ENCODE results near the gene PRKACB. TPM values are rescaled to one million over a fixed set of nuclear protein-coding genes. Genes with fewer than 3 reads are reported as not detected.

PRKACB gene
- total and polyA plus RNA-seq, 2 of the 8 experiments (the other 6 are each of a cell fraction or from before 2014, with no cell fraction given): 7.8 to 31.0 TPM

GRCh38 chr1:84159533-84160240, 15.6 kb downstream of the PRKACB start:
- Histone ChIP-seq H4K5ac (ENCODE audit: insufficient read length, low read depth, low read length) (no peak overlapping the region), H3K9me3 (ENCODE audit: insufficient read depth in 2 of 2, low read depth in 1 of 2, low read length in 1 of 2) (no peaks in the 10 kb centered on the region), H3K4me1 (replicated peaks in 1 of 4; ENCODE audit: control insufficient read depth in 3 of 4, insufficient read depth in 4 of 4, low read length in 3 of 4) (no peaks in the 10 kb centered on the region; a peak in 1 of 7 replicates), H2AK5ac (ENCODE audit: low read depth, low read length) (no peak overlapping the region), H3K79me1 (ENCODE audit: low read depth, low read length) (no peaks in the 10 kb centered on the region), H2BK12ac (ENCODE audit: low read depth, low read length) (no peak overlapping the region), H3K23me2 (ENCODE audit: low read depth, low read length) (no peaks in the 10 kb centered on the region), H3K9ac (replicated peaks in 1 of 4; ENCODE audit: extremely low read depth in 1 of 4, low read depth in 3 of 4, low read length in 3 of 4) (no peak overlapping the region), H4K91ac (replicated peaks; ENCODE audit: insufficient read length, low read length) (no peak overlapping the region), H3K79me2 (ENCODE audit: control insufficient read depth in 1 of 2, insufficient read depth in 2 of 2, low read length in 2 of 2) (peaks cover 0 to 2% of the 10 kb centered on the region in 2 experiments; a peak in 1 of 4 replicates), H3K56ac (replicated peaks; ENCODE audit: insufficient read length, low read depth, low read length) (no peak overlapping the region), H3K27me3 (replicated peaks in 1 of 4; ENCODE audit: control insufficient read depth in 3 of 4, extremely low read depth in 1 of 4, insufficient read depth in 3 of 4, low read length in 3 of 4) (no peaks in the 10 kb centered on the region), H3K14ac (ENCODE audit: insufficient read length) (no peak overlapping the region), H3K27ac (ENCODE audit: low read depth, low read length) (no peak overlapping the region), H3K36me3 (ENCODE audit: control insufficient read depth in 2 of 4, insufficient read depth in 4 of 4, low read length in 3 of 4) (no peaks in the 10 kb centered on the region; a peak in 1 of 8 replicates), H3K4ac (replicated peaks; ENCODE audit: insufficient read length, low read depth, low read length) (no peak overlapping the region), H2BK20ac (ENCODE audit: low read length) (no peak overlapping the region), H2AFZ (ENCODE audit: low read length) (no peak overlapping the region), H3K4me3 (ENCODE audit: extremely low read depth in 1 of 4, insufficient read depth in 2 of 4, low read depth in 3 of 4, low read length in 4 of 4) (no peak overlapping the region), H3K4me2 (ENCODE audit: insufficient read depth in 1 of 2, low read depth in 2 of 2, low read length in 2 of 2) (no peak overlapping the region), H3K18ac (ENCODE audit: extremely low read depth, low read length) (no peak overlapping the region), H4K20me1 (replicated peaks in 1 of 2; ENCODE audit: control insufficient read depth in 1 of 2, insufficient read depth in 2 of 2, low read length in 2 of 2) (no peaks in the 10 kb centered on the region), H2BK120ac (replicated peaks; ENCODE audit: low read depth, low read length) (no peak overlapping the region), H4K8ac (ENCODE audit: extremely low read depth, insufficient read depth, low read length) (no peak overlapping the region), H3K23ac (ENCODE audit: insufficient read length) (no peak overlapping the region), H2BK5ac (ENCODE audit: low read depth, low read length) (no peak overlapping the region), H2BK15ac (ENCODE audit: low read length) (no peak overlapping the region)
- WGBS, 2 experiments (ENCODE audit: extremely low coverage in 1 of 2, insufficient coverage in 1 of 2, insufficient read length in 1 of 2, insufficient replicate concordance in 2 of 2, low coverage in 1 of 2, low lambda C conversion rate in 2 of 2, missing lambda C conversion rate in 1 of 2): 90% methylated on average over 5 of the region's 5 CpGs; no CpG with 5 or more reads in 1 of the 2 experiments
- CTCF ChIA-PET (ENCODE audit: partially characterized antibody): no interaction called here
- no peak for DNase-seq (ENCODE audit: low read depth in 1 of 2, low spot score in 2 of 2)
- no peak for FAIRE-seq
- POLR2A ChIA-PET (ENCODE audit: partially characterized antibody): no interaction called here
- TF ChIP-seq TCF12 (IDR thresholded peaks at IDR 0.05; ENCODE audit: low read depth, low read length): no peak
- no peak for TF ChIP-seq CTCF (IDR thresholded peaks at IDR 0.05; ENCODE audit: control extremely low read depth in 1 of 3, insufficient read depth in 1 of 3, low read depth in 1 of 3, low read length in 3 of 3)
- no peak for TF ChIP-seq RXRA (IDR thresholded peaks at IDR 0.05; ENCODE audit: insufficient read depth, low read depth, low read length)
- TF ChIP-seq PHF8 (conservative IDR thresholded peaks at IDR 0.05; ENCODE audit: low read depth, low read length): no peak
- TF ChIP-seq JUN (IDR thresholded peaks at IDR 0.05; ENCODE audit: low read depth, low read length): no peak
- TF ChIP-seq SP1 (IDR thresholded peaks at IDR 0.05; ENCODE audit: low read depth, low read length): no peak
- no peak for TF ChIP-seq USF2 (IDR thresholded peaks at IDR 0.05; ENCODE audit: low read length)
- TF ChIP-seq SP4 (IDR thresholded peaks at IDR 0.05; ENCODE audit: low read length): no peak
- no peak for TF ChIP-seq NRF1 (IDR thresholded peaks at IDR 0.05; ENCODE audit: low read depth, low read length)
- TF ChIP-seq FOSL1 (IDR thresholded peaks at IDR 0.05; ENCODE audit: insufficient read depth, low read depth, low read length): no peak

Measured in H1 (cell line).